Suprapubic skin (tissue), 4 donors: ENCODE results near the gene SLC39A9.

Experiments used
- EP300 ChIP-seq: sonication (generic); formaldehyde crosslinking; IDR thresholded peaks from one replicate; pipeline ENCODE4 v1.6.1; 2017; ENCODE audit warnings: antibody characterized with exemption
- POLR2AphosphoS5 ChIP-seq, 3 donors: sonication (generic); formaldehyde crosslinking; IDR thresholded peaks; one replicate each; pipeline ENCODE4 v1.6.1; 2017; ENCODE audit warnings: antibody characterized with exemption in 3 of 3
- TF ChIP-seq, protein P1 (sequence below), 2 donors: fragments of 200-600 bp in 1 of 2; fragments of 450-650 bp in 1 of 2; sonication (generic) in 1 of 2; IDR thresholded peaks; one replicate each; pipeline ENCODE4 v1.5.1; 2016 to 2019; ENCODE audit warnings: antibody characterized with exemption in 2 of 2, mild to moderate bottlenecking in 1 of 2, moderate library complexity in 1 of 2

DNA sequence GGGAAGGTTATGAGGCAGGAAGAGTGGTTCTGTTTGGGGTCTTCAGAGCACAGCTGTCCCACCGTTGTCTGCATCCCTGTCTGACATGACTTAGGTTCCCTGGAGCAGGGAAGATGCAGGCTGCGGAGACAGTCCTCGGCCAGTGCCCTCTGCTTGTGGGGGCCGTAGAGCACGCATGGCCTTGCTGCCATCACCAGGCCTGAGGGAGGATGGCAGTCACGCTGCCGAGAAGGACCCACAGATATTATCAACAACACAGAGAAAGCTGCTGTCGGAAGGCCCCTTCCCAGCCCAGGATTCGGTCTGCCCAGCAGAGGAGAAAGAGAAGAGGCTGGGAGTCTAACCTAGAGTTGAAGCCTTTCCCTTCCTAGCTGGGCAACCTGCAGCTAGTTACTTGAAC lies 35.4 kb upstream of the SLC39A9 start:
- no peak for TF ChIP-seq POLR2AphosphoS5 (IDR thresholded peaks at IDR 0.05)
- no peak for TF ChIP-seq EP300
- TF ChIP-seq, protein P1, sequence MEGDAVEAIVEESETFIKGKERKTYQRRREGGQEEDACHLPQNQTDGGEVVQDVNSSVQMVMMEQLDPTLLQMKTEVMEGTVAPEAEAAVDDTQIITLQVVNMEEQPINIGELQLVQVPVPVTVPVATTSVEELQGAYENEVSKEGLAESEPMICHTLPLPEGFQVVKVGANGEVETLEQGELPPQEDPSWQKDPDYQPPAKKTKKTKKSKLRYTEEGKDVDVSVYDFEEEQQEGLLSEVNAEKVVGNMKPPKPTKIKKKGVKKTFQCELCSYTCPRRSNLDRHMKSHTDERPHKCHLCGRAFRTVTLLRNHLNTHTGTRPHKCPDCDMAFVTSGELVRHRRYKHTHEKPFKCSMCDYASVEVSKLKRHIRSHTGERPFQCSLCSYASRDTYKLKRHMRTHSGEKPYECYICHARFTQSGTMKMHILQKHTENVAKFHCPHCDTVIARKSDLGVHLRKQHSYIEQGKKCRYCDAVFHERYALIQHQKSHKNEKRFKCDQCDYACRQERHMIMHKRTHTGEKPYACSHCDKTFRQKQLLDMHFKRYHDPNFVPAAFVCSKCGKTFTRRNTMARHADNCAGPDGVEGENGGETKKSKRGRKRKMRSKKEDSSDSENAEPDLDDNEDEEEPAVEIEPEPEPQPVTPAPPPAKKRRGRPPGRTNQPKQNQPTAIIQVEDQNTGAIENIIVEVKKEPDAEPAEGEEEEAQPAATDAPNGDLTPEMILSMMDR (IDR thresholded peaks at IDR 0.05), result peak in 1 of 2 donors; percentile 40
